ENCODE measurements around the gene NR2F2.

The NR2F2 gene

DNA sequence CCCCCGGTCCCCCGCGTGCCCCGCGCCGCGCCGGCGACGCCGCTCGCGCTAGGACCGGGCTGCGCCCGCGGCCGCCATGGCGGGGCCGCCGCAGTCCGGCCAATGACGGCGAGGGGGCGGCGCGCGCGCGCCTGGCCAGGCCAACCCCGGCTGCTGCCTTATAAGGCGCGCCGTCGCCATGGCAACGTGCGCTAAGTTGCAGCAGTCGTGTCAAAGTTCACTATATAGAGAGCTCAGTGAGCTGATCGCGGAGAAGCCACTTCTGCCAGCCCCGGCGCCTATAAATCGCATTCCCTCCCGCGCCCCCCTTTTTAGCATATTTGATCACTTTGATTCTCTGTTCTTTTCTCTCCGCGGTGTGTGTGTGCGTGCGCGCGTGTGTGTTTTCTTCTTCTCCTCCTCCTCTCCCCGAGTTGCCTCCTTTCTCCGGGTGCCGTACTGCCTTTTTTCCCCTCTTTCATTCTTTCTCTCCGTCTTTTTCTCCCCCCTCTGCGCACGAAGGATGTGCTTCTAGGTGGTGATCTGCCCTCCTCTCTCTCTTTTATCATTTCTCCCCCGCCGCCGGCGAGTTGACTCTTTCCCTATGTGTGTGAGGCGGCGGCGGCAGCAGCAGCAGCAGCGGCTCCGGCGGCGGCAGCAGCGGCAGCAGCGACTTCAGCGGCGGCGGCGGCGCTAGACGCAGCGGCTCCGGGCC is at the start of gene NR2F2:
Gene NR2F2 (plus strand): TSS at position 251 of the 694 bp plus-strand sequence. CDS start 1,406 bp downstream, outside the sequence.
- no peak for TF ChIP-seq CTCF (IDR thresholded peaks at IDR 0.05; ENCODE audit: low read length, missing control alignments)
- peak within 1 kb of the TSS; percentile 90 for H3K4me3 ChIP-seq (replicated peaks; ENCODE audit: low read depth, low read length)
- peak; percentile 99 for DNase-seq (ENCODE audit: low read depth)

- no peak overlapping the region for H3K4me3 ChIP-seq (replicated peaks; ENCODE audit: low read depth, low read length)
- DNase-seq (ENCODE audit: low read depth), result peak; percentile 63
- TF ChIP-seq CTCF (IDR thresholded peaks at IDR 0.05; ENCODE audit: low read length, missing control alignments), result no peak
Measured at GRCh38 chr15:96285305-96285704, 45.2 kb upstream of the NR2F2 start.

DNA sequence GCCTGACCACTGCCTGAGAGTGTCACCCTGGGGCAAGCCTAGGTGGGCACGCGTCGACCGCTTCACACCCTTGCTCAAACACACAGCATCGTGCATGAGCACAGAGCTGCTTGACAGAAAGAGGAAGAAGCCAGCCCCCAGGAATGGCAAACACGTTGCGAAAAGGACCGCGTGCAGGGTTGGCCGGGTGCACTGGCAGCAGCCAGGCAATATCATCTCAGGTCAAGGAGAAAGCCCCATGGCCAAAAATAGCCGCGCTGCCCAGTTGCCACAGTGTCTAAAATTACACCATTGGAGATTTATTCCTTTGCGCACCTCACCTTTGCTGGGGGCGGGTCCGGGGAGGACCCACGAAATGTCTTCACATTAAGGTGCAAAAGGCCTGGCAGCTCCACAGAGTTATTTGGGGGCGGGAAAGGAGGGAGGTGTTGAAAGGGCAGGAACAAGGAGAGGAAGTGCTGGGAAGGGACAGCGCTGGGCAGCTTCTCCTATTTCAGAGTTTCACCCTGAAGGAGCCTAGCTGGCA is 44.7 kb upstream of the NR2F2 start:
- no peak for DNase-seq (ENCODE audit: low read depth)
- TF ChIP-seq CTCF (IDR thresholded peaks at IDR 0.05; ENCODE audit: low read length, missing control alignments), result no peak
- no peak overlapping the region for H3K4me3 ChIP-seq (replicated peaks; ENCODE audit: low read depth, low read length)

DNA sequence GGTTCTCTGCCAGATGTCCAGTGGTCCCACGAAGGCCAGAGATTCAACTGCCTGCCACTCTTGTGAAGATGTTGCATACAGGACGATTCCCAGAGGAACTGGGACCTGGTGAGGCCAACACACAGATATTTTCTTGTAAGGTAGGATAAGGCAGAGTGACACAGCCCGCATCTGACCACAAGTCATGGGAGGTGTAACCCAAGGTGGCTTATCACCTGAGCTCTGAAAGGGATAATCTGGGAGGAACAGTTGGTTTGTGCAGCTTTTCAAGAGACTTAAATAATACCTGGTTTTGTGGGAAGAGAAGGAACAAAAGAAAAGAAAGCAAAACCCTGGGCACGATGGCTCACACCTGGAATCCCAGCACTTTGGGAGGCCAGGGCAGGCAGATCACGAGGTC is 39.8 kb upstream of the NR2F2 start:
- TF ChIP-seq CTCF (IDR thresholded peaks at IDR 0.05; ENCODE audit: low read length, missing control alignments), result no peak
- DNase-seq (ENCODE audit: low read depth), result no peak
- H3K4me3 ChIP-seq (replicated peaks; ENCODE audit: low read depth, low read length), result no peak overlapping the region

DNA sequence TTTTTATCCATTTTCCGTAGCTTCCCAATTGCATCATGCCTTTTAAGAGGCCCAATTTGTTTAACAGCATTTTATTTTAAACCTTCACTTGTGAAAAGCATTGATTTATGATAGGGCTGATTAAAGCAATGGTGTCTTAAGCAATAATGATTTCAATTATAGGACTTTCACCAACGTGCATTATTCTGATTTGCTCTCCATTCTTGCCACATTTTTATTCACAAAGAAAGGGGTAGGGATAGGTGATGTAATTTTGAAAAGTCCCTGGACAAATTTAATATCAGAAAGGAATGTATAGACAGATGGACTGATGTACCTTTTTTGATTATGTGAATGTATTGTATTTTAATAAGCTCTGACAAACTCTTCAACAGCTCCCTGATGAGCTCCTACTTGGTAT is 37.9 kb upstream of the NR2F2 start:
- no peak overlapping the region for H3K4me3 ChIP-seq (replicated peaks; ENCODE audit: low read depth, low read length)
- no peak for TF ChIP-seq CTCF (IDR thresholded peaks at IDR 0.05; ENCODE audit: low read length, missing control alignments)
- DNase-seq (ENCODE audit: low read depth), result no peak

DNA sequence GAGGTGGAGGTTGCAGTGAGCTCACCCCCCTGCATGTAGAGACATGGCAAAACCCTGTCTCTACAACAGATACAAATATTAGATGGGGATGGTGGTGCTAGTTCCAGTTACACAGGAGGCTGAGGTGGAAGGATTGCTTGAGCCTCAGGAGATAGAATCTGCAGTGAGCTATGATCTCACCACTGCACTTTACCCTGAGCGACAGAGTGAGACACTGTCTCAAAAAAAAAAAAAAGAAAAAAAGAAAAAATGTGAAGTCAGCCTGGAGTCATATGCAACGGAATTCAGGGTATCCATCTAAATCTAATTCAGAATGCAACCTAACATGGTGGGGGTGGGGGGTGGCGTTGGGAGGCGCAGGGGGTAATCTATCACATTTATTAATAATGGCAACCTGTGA is 37.1 kb upstream of the NR2F2 start:
- no peak for TF ChIP-seq CTCF (IDR thresholded peaks at IDR 0.05; ENCODE audit: low read length, missing control alignments)
- no peak for DNase-seq (ENCODE audit: low read depth)

GRCh38 chr15:96294766-96295165 is 35.7 kb upstream of the NR2F2 start:
- TF ChIP-seq CTCF (IDR thresholded peaks at IDR 0.05; ENCODE audit: low read length, missing control alignments), result no peak
- no peak overlapping the region for H3K4me3 ChIP-seq (replicated peaks; ENCODE audit: low read depth, low read length)
- no peak for DNase-seq (ENCODE audit: low read depth)

More for the DNA sequence above, 37.1 kb upstream of the NR2F2 start:
- H3K4me3 ChIP-seq (replicated peaks; ENCODE audit: low read depth, low read length), result no peak overlapping the region
